A549 (cell line): ENCODE data around the gene HEATR1. TPM values are rescaled to one million over a fixed set of nuclear protein-coding genes. Genes with fewer than 3 reads are reported as not detected.

ENCODE experiments used
- ATAC-seq, 2 experiments: fragments of 200-7000 bp in 1 of 2; fragments of >200 bp in 1 of 2; cut with Nextera tagmentation in 1 of 2; cut with Tn5 transposase in 1 of 2; 3 replicates each; pipeline versions ENCODE4 v1.8.0 to v1.9.1; 2018 to 2020; ENCODE audit warnings: mild to moderate bottlenecking in 1 of 2, moderate library complexity in 1 of 2
- CTCF ChIA-PET: fragments of 300-600 bp; sonication (Branson Sonifier 250); formaldehyde crosslinking; extraction: SDS; loops from one replicate; lab custom pipeline; 2021; ENCODE audit warnings: antibody characterized with exemption, inconsistent platforms; lab: Yijun Ruan, JAX
- POLR2A ChIA-PET: fragments of 350-600 bp; formaldehyde crosslinking; extraction: SDS; loops from one replicate; lab custom pipeline; 2021; ENCODE audit warnings: antibody characterized with exemption, inconsistent platforms; lab: Yijun Ruan, JAX
- DNase-seq, 2 experiments: peaks; one replicate each; pipeline versions ENCODE4 v3.0.0 to v3.0.0-alpha.2; 2011 to 2016; ENCODE audit warnings: low read depth in 1 of 2, low spot score in 1 of 2
- FAIRE-seq: peaks from 2 replicates; lab custom pipeline; 2011; peaks lifted over from hg19 to GRCh38; lab: Jason Lieb, UNC
- H3K27ac ChIP-seq, 2 experiments: fragments of >200 bp; sonication (Bioruptor Twin); formaldehyde crosslinking; 3 replicates each; pipeline ENCODE4 v1.5.1; 2016 to 2017
- H3K4me1 ChIP-seq: fragments of >200 bp; sonication (Bioruptor Twin); formaldehyde crosslinking; 3 replicates; pipeline ENCODE4 v1.6.1; 2016
- H3K4me2 ChIP-seq: fragments of >200 bp; sonication (Bioruptor Twin); formaldehyde crosslinking; 3 replicates; pipeline ENCODE4 v1.6.1; 2016
- H3K4me3 ChIP-seq: fragments of >200 bp; sonication (Bioruptor Twin); formaldehyde crosslinking; 3 replicates; pipeline ENCODE4 v1.5.1; 2016
- H3K9me3 ChIP-seq: fragments of >200 bp; sonication (Bioruptor Twin); formaldehyde crosslinking; 3 replicates; pipeline ENCODE4 v1.6.1; 2016
- BCL3 ChIP-seq: fragments of >200 bp; sonication (Bioruptor Twin); formaldehyde crosslinking; IDR thresholded peaks from 3 replicates; pipeline ENCODE4 v1.6.1; 2016
- CBX2 ChIP-seq: fragments of 200-600 bp; sonication (generic); IDR thresholded peaks from 2 replicates; pipeline ENCODE4 v1.6.1; 2016; ENCODE audit warnings: low read depth, mild to moderate bottlenecking, borderline replicate concordance
- CBX8 ChIP-seq: fragments of 200-600 bp; sonication (generic); IDR thresholded peaks from 2 replicates; pipeline ENCODE4 v1.6.1; 2016
- CHD2 ChIP-seq: fragments of 150-350 bp; IDR thresholded peaks from 2 replicates; pipeline ENCODE4 v1.6.1; 2014; ENCODE audit warnings: low read length; ENCODE audit not compliant: partially characterized antibody
- ESRRA ChIP-seq: fragments of 150-350 bp; IDR thresholded peaks from 2 replicates; pipeline ENCODE4 v1.6.1; 2014; ENCODE audit warnings: mild to moderate bottlenecking, low read length, borderline replicate concordance
- FOSB ChIP-seq: fragments of 250-450 bp; sonication (Bioruptor Pico); IDR thresholded peaks from 2 replicates; pipeline ENCODE4 v1.5.0; 2020; ENCODE audit warnings: mild to moderate bottlenecking, moderate library complexity
- GATA3 ChIP-seq: IDR thresholded peaks from 2 replicates; pipeline ENCODE4 v1.6.1; 2012; ENCODE audit warnings: borderline replicate concordance
- HDAC2 ChIP-seq: fragments of 200-600 bp; sonication (generic); IDR thresholded peaks from 2 replicates; pipeline ENCODE4 v1.6.1; 2016
- HOXB5 ChIP-seq: fragments of 250-450 bp; sonication (Bioruptor Pico); IDR thresholded peaks from 2 replicates; pipeline ENCODE4 v1.5.0; 2020; ENCODE audit warnings: mild to moderate bottlenecking, moderate library complexity
- JUN ChIP-seq, 2 experiments: fragments of >200 bp; sonication (Bioruptor Twin); formaldehyde crosslinking; IDR thresholded peaks; 2 replicates in 1 of 2; 3 replicates in 1 of 2; pipeline ENCODE4 v1.6.1; 2016 to 2017
- MAX ChIP-seq: IDR thresholded peaks from 2 replicates; pipeline ENCODE4 v1.6.1; 2012
- MAZ ChIP-seq: fragments of 150-350 bp; IDR thresholded peaks from 2 replicates; pipeline ENCODE4 v1.6.1; 2014; ENCODE audit warnings: antibody characterized with exemption, low read depth, low read length, borderline replicate concordance
- MYC ChIP-seq: IDR thresholded peaks from 2 replicates; pipeline ENCODE4 v1.6.1; 2012; ENCODE audit warnings: mild to moderate bottlenecking, inconsistent platforms, low read length, improper control_type of control experiment, borderline replicate concordance
- NFE2L2 ChIP-seq: fragments of 150-350 bp; conservative IDR thresholded peaks from 2 replicates; pipeline ENCODE4 v1.6.1; 2014; ENCODE audit warnings: low read length
- NPAS2 ChIP-seq: fragments of 250-450 bp; sonication (Bioruptor Pico); IDR thresholded peaks from 2 replicates; pipeline ENCODE4 v1.8.0; 2022; ENCODE audit warnings: mild to moderate bottlenecking, moderate library complexity, borderline replicate concordance
- NR3C1 ChIP-seq: fragments of >200 bp; sonication (Bioruptor Twin); formaldehyde crosslinking; IDR thresholded peaks from 3 replicates; pipeline ENCODE4 v1.6.1; 2017
- POLR2AphosphoS2 ChIP-seq: conservative IDR thresholded peaks from 2 replicates; pipeline ENCODE4 v1.6.1; 2012; ENCODE audit warnings: low read length, improper control_type of control experiment, inconsistent platforms
- RARB ChIP-seq: fragments of 250-450 bp; sonication (Bioruptor Pico); IDR thresholded peaks from 2 replicates; pipeline ENCODE4 v1.8.0; 2021; ENCODE audit warnings: mild to moderate bottlenecking, moderate library complexity
- SMC3 ChIP-seq: fragments of >200 bp; sonication (Bioruptor Twin); formaldehyde crosslinking; IDR thresholded peaks from 3 replicates; pipeline ENCODE4 v1.6.1; 2018; ENCODE audit warnings: inconsistent platforms
- SREBF2 ChIP-seq: fragments of 450-650 bp; IDR thresholded peaks from 2 replicates; pipeline ENCODE4 v1.6.1; 2014; ENCODE audit warnings: mild to moderate bottlenecking, moderate library complexity
- ZFP36 ChIP-seq: fragments of 450-650 bp; IDR thresholded peaks from 2 replicates; pipeline ENCODE4 v1.6.1; 2014; ENCODE audit warnings: borderline replicate concordance; ENCODE audit not compliant: partially characterized antibody
- WGBS: methylation state at CpG from one replicate; pipeline ENCODE4 v1.1.6; 2017; ENCODE audit errors: missing lambda C conversion rate; 5-methylcytosine and 5-hydroxymethylcytosine counted together
- polyA plus RNA-seq, 4 experiments: library from polyadenylated mRNA; depleted of rRNA in 3 of 4; stranded (reverse); fragments of >200 nt; fragmentation: RNase III in 1 of 4; extraction: RNeasy Plus Mini Kit Qiagen cat#74134 plus additional on column Dnase treatment in 1 of 4; gene quantifications; 2 replicates in 3 of 4; 3 replicates in 1 of 4; pipeline ENCODE4 v1.2.3, GENCODE V29; 2011 to 2017
- TF ChIP-seq, protein P1 (sequence below): fragments of 250-450 bp; sonication (Bioruptor Pico); IDR thresholded peaks from 2 replicates; pipeline ENCODE4 v1.5.0; 2021; ENCODE audit warnings: mild to moderate bottlenecking, moderate library complexity, borderline replicate concordance
- TF ChIP-seq, protein P2 (sequence below): IDR thresholded peaks from 2 replicates; pipeline ENCODE4 v1.6.1; 2012

The HEATR1 gene
- polyA plus RNA-seq, 2 of the 4 experiments (the other 2 are of a cell fraction): 22.3 to 50.1 TPM

DNA sequence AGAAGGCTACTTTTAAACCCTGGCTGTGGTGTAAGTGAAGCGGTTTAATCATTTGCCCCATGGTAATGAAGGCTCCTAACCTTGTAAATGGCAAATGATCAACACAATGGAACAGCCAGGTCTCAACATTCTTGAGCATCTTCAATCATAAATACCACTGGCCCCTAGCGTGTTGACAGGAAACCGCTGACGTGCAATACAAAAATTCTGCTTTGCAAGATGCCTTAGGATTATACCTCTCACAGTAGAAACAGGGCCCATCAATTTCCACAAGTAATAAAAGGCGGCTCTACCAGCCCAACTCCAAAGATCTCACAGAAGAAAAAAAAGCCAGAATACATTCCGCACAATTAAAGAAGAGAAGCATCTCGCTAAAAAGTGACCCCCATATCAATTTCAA lies 47.7 kb downstream of the HEATR1 start:
- no peak for ATAC-seq
- no peak for FAIRE-seq

GRCh38 chr1:236553370-236553769 lies 50.9 kb downstream of the HEATR1 start:
- Histone ChIP-seq H3K9me3 (no peaks in the 10 kb centered on the region), H3K4me1 (no peaks in the 10 kb centered on the region), H3K4me3 (no peak overlapping the region), H3K27ac (no peak overlapping the region), H3K4me2 (no peak overlapping the region)
- CTCF ChIA-PET: interaction anchor here (1.7 kb wide), 1 partner anchor 450 kb away, joined by 4 read pairs; no protein-coding TSS in a partner anchor
- 73% methylated on average over 8 of the region's 8 CpGs for WGBS
- POLR2A ChIA-PET: no interaction called here
- no peak; a peak in 1 of 6 replicates for ATAC-seq
- no peak for TF ChIP-seq POLR2AphosphoS2
- TF ChIP-seq, protein P1, sequence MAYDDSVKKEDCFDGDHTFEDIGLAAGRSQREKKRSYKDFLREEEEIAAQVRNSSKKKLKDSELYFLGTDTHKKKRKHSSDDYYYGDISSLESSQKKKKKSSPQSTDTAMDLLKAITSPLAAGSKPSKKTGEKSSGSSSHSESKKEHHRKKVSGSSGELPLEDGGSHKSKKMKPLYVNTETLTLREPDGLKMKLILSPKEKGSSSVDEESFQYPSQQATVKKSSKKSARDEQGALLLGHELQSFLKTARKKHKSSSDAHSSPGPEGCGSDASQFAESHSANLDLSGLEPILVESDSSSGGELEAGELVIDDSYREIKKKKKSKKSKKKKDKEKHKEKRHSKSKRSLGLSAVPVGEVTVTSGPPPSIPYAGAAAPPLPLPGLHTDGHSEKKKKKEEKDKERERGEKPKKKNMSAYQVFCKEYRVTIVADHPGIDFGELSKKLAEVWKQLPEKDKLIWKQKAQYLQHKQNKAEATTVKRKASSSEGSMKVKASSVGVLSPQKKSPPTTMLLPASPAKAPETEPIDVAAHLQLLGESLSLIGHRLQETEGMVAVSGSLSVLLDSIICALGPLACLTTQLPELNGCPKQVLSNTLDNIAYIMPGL (CRISPR knock-in tag): no peak
- no peak for TF ChIP-seq ESRRA
- TF ChIP-seq, protein P2, sequence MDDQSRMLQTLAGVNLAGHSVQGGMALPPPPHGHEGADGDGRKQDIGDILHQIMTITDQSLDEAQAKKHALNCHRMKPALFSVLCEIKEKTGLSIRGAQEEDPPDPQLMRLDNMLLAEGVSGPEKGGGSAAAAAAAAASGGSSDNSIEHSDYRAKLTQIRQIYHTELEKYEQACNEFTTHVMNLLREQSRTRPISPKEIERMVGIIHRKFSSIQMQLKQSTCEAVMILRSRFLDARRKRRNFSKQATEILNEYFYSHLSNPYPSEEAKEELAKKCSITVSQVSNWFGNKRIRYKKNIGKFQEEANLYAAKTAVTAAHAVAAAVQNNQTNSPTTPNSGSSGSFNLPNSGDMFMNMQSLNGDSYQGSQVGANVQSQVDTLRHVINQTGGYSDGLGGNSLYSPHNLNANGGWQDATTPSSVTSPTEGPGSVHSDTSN: no peak
- TF ChIP-seq MAZ: no peak
- TF ChIP-seq NFE2L2: no peak
- TF ChIP-seq BCL3: no peak
- TF ChIP-seq NR3C1: no peak
- no peak for TF ChIP-seq CHD2
- TF ChIP-seq SREBF2: no peak
- no peak for TF ChIP-seq MYC
- no peak for FAIRE-seq
- DNase-seq: no peak

More for the DNA sequence above, 47.7 kb downstream of the HEATR1 start:
- ChIA-PET CTCF (no interaction called here), POLR2A (no interaction called here)
- Histone ChIP-seq H3K4me2 (no peak overlapping the region), H3K4me3 (no peak overlapping the region)
- WGBS: 88% methylated on average over 7 of the region's 7 CpGs
- no peak for DNase-seq
- TF ChIP-seq GATA3: no peak
- no peak for TF ChIP-seq ZFP36
- TF ChIP-seq SMC3: no peak
- TF ChIP-seq, all 56 proteins: peak for 0
- H3K9me3 ChIP-seq: no peaks in the 10 kb centered on the region
- H3K27ac ChIP-seq: no peak overlapping the region
- H3K4me1 ChIP-seq: no peaks in the 10 kb centered on the region

GRCh38 chr1:236552901-236553300 lies 51.4 kb downstream of the HEATR1 start:
- Histone ChIP-seq H3K9me3 (no peaks in the 10 kb centered on the region), H3K27ac (no peak overlapping the region), H3K4me1 (no peaks in the 10 kb centered on the region), H3K4me3 (no peak overlapping the region), H3K4me2 (no peak overlapping the region)
- no peak for DNase-seq
- no peak for ATAC-seq
- FAIRE-seq: no peak
- ChIA-PET CTCF (no interaction called here), POLR2A (no interaction called here)
- whole genome bisulfite sequencing: 2% methylated on average over 1 of the region's 1 CpG
- TF ChIP-seq HDAC2: no peak
- no peak for TF ChIP-seq NPAS2 (CRISPR knock-in tag)
- TF ChIP-seq, protein P1 (CRISPR knock-in tag): no peak
- no peak for TF ChIP-seq NR3C1
- no peak for TF ChIP-seq MAX
- no peak for TF ChIP-seq JUN (IDR thresholded peaks at IDR 0.05)
- TF ChIP-seq ZFP36: no peak
- no peak for TF ChIP-seq CBX8
- no peak for TF ChIP-seq FOSB
- no peak for TF ChIP-seq RARB
- no peak for TF ChIP-seq HOXB5 (CRISPR knock-in tag)
- no peak for TF ChIP-seq CBX2
